Fibroblast of pulmonary artery (primary cell): Measurements from ENCODE around the gene CCDC78.

Source experiments
- DNase-seq: peaks from one replicate; pipeline ENCODE4 v3.0.0-alpha.2; 2010; ENCODE audit warnings: low read depth
- H3K4me3 ChIP-seq: replicated peaks from 2 replicates; pipeline ENCODE4 v1.5.1; 2011; ENCODE audit warnings: low read depth, mild to moderate bottlenecking, control low read depth, low read length, moderate library complexity
- CTCF ChIP-seq: IDR thresholded peaks from 2 replicates; pipeline ENCODE4 v1.5.1; 2011; ENCODE audit warnings: mild to moderate bottlenecking, control low read depth, low read length, inconsistent platforms; ENCODE audit errors: missing control alignments

The CCDC78 gene

GRCh38 chr16:764848-765487 is 38.7 kb upstream of the CCDC78 start:
- H3K4me3 ChIP-seq: no peak overlapping the region
- DNase-seq: no peak
- no peak for TF ChIP-seq CTCF

DNA sequence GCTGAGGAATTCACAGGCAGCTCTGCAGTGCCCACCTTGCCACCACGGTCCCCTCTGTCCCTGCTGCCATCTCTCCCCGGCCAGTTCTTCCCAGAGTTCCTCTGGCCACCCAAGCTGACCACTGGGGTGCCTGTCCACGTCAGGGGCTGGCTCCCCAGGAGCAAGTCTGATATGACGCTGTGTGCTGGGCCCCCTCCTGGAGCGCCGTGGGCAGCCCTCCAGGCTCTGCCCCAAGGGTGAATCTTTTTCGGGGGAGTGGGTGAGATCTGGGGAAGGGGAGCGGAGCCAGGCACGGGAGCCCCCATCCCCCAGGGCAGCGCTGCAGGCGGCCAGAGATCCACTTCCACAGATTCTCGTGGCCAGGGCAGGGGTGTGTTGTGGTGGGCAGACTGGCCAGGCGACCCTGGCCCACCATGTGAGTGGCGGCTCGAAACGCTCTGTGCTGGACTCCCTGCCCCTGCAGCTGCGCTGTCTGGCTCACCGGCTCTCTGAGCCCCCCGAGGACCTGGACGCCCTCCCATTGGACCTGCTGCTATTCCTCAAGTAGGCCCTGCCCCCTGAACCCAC is 38.0 kb upstream of the CCDC78 start:
- H3K4me3 ChIP-seq: no peak overlapping the region
- TF ChIP-seq CTCF: no peak
- DNase-seq: no peak

DNA sequence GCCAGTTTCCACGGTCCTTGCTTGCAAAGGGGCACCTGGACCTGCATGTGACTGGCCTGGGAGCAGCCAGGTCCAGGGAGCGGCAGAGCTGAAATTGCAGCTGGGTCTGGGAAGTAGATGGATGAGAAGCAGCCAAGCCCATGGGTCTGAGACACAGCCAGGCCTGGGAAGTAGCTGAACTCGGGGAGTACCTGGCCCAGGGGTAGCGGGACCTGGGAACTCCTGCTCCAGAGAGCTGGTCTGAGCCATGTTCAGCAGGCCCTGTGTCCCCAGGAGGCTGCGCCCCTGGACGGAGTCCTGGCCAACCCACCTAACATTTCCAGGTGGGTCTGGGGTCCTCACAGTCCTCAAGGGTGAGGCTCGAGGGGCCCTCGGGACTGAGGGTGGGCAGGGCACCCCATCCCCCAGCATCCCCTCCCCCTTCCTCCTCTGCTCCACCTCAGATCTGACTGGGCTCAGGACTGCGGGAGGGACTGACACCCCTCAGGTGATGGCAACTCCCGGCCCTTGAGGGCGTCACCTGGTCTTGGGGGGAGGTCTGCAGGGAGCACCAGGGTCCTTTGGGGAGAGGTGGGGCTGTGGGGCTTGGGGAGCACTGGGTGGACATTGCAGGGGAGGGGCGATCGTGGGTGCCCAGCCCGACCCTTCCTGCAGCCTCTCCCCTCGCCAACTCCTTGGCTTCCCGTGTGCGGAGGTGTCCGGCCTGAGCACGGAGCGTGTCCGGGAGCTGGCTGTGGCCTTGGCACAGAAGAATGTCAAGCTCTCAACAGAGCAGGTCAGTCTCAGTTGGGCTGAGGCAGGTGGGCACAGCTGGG is 37.3 kb upstream of the CCDC78 start:
- no peak for TF ChIP-seq CTCF
- DNase-seq: no peak
- no peak overlapping the region for H3K4me3 ChIP-seq

- H3K4me3 ChIP-seq: no peak overlapping the region
- no peak for DNase-seq
- TF ChIP-seq CTCF: no peak
These were observed 36.5 kb upstream of the CCDC78 start for GRCh38 chr16:762595-763268.

DNA sequence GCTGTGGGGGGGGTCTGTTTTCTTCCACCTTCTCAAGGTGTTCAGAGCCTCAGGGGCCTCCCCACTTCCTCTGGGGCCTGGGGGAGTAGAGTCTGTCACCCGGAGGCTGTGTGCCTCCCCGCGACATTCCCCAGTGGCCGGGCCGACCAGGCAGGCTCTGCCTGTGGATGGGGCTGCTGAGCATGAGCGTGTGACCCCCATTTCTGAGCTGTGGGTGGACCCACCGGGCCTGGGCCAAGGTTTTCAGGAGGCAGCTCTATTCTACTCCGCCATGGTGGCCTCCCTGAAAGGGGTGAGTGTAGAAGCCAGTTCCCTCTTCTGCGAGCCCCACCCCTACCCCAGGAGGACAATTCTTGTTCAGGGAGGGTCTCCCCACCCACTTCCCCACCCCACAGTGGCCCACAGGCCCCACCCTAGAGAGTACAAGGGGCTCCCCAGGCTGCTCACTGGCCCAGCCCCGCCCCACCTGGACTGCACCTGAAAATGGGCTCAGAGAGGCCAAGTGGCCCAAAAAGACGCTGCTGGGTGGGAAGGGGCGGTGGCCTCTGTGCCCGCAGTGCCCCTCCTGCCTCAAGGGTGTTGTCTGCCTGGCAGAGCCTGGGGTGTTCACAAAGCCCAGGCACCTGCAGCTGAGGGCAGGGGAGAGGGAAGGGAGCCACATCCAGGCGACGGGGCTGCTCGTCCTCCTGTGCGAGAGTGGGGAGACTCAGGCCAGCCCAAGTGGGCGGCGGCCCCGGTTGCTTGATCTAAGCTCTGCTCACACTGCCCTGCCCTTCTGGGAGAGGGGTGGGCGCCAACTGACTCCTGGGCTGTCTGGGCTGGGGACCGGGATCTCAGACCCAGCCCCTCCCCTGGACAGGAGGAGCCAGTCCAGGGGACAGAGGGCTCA is 35.6 kb upstream of the CCDC78 start:
- TF ChIP-seq CTCF: no peak
- no peak overlapping the region for H3K4me3 ChIP-seq
- no peak for DNase-seq

GRCh38 chr16:760545-761343 is 34.5 kb upstream of the CCDC78 start, which contains the start of gene MSLN:
MSLN (plus strand) TSS chr16:760734; CDS start chr16:762681, 1,947 bp downstream.
- no peak for TF ChIP-seq CTCF
- H3K4me3 ChIP-seq: no peak within 1 kb of the TSS
- peak; percentile 24 for DNase-seq
